OCI-LY3 (cell line): ENCODE results near the gene SLC22A24.

ENCODE experiments used
- H2AFZ ChIP-seq: fragments of 200-600, 300-600 bp; shearing (Covaris generic); 2 replicates; pipeline ENCODE4 v1.6.0; 2014; ENCODE audit warnings: antibody characterized with exemption, low read depth, low read length
- H3K27ac ChIP-seq: fragments of 200-600, 300-600 bp; sonication (generic); 2 replicates; pipeline ENCODE4 v1.5.1; 2014; ENCODE audit warnings: mild to moderate bottlenecking, low read length, moderate library complexity, mixed read lengths
- H3K27me3 ChIP-seq: fragments of 200-600, 300-600 bp; sonication (generic); 2 replicates; pipeline ENCODE4 v1.6.1; 2014; ENCODE audit warnings: low read depth, low read length, mixed read lengths
- H3K36me3 ChIP-seq: fragments of 200-600, 300-600 bp; sonication (generic); replicated peaks from 2 replicates; pipeline ENCODE3; 2014; ENCODE audit warnings: low read depth, low read length, mixed read lengths
- H3K4me1 ChIP-seq: fragments of 300-600, 200-600 bp; sonication (generic); 2 replicates; pipeline ENCODE4 v1.6.1; 2014; ENCODE audit warnings: low read length, mixed read lengths
- H3K4me2 ChIP-seq: fragments of 200-600, 300-600 bp; sonication (generic); 2 replicates; pipeline ENCODE4 v1.6.1; 2014; ENCODE audit warnings: low read length, mixed read lengths
- H3K4me3 ChIP-seq: fragments of 300-600, 200-600 bp; sonication (generic); 2 replicates; pipeline ENCODE4 v1.5.1; 2014; ENCODE audit warnings: antibody characterized with exemption, mild to moderate bottlenecking, low read length, moderate library complexity
- H3K79me2 ChIP-seq: fragments of 300-600, 200-600 bp; shearing (Covaris generic); 2 replicates; pipeline ENCODE4 v1.6.1; 2014; ENCODE audit warnings: mild to moderate bottlenecking, low read length, mixed read lengths
- H3K9ac ChIP-seq: fragments of 300-600, 200-600 bp; shearing (Covaris generic); 2 replicates; pipeline ENCODE4 v1.6.0; 2014; ENCODE audit warnings: mild to moderate bottlenecking, low read length, moderate library complexity
- H3K9me3 ChIP-seq: fragments of 200-600, 300-600 bp; shearing (Covaris generic); 2 replicates; pipeline ENCODE4 v1.6.1; 2014; ENCODE audit warnings: low read length, mixed read lengths; ENCODE audit not compliant: insufficient read depth
- H4K20me1 ChIP-seq: fragments of 200-600, 300-600 bp; sonication (generic); 2 replicates; pipeline ENCODE4 v1.6.1; 2016; ENCODE audit warnings: low read length, mixed read lengths; ENCODE audit not compliant: insufficient read depth
- CTCF ChIP-seq: fragments of 200-600, 300-600 bp; sonication (generic); IDR thresholded peaks from 2 replicates; pipeline ENCODE4 v1.5.1; 2014; ENCODE audit warnings: antibody characterized with exemption, low read length, low read depth
- EZH2phosphoT487 ChIP-seq: fragments of 200-600 bp; shearing (Covaris generic); IDR thresholded peaks from 2 replicates; pipeline ENCODE4 v1.6.1; 2018; ENCODE audit warnings: antibody characterized with exemption, mixed run types, low read depth

SLC22A24 gene

GRCh38 chr11:63165706-63166310 is 21.8 kb upstream of the SLC22A24 start:
- Histone ChIP-seq H3K9ac (no peak overlapping the region), H3K79me2 (no peaks in the 10 kb centered on the region), H3K4me2 (no peak overlapping the region), H3K9me3 (no peaks in the 10 kb centered on the region), H3K36me3 (no peaks in the 10 kb centered on the region), H3K27ac (no peak overlapping the region), H3K4me1 (no peaks in the 10 kb centered on the region), H3K27me3 (peaks cover 26% of the 10 kb centered on the region), H4K20me1 (no peaks in the 10 kb centered on the region), H2AFZ (no peak overlapping the region), H3K4me3 (no peak overlapping the region)
- TF ChIP-seq EZH2phosphoT487: no peak
- no peak for TF ChIP-seq CTCF

GRCh38 chr11:63155794-63156193 is 11.8 kb upstream of the SLC22A24 start:
- no peaks in the 10 kb centered on the region for H3K4me1 ChIP-seq
- no peaks in the 10 kb centered on the region for H3K9me3 ChIP-seq
- no peak overlapping the region for H3K27ac ChIP-seq
- no peak overlapping the region for H3K4me2 ChIP-seq
- H3K79me2 ChIP-seq: no peaks in the 10 kb centered on the region
- peaks cover 16% of the 10 kb centered on the region; the same call in 1 of the 2 replicates for H3K27me3 ChIP-seq
- H3K4me3 ChIP-seq: no peak overlapping the region
- TF ChIP-seq EZH2phosphoT487 (no peak), CTCF (no peak)
- no peak overlapping the region for H2AFZ ChIP-seq
- H4K20me1 ChIP-seq: no peaks in the 10 kb centered on the region
- H3K36me3 ChIP-seq: no peaks in the 10 kb centered on the region
- H3K9ac ChIP-seq: no peak overlapping the region

- TF ChIP-seq EZH2phosphoT487 (no peak), CTCF (no peak)
- Histone ChIP-seq H3K27ac (no peak overlapping the region), H3K27me3 (peaks cover 30% of the 10 kb centered on the region), H2AFZ (no peak overlapping the region), H3K9me3 (no peaks in the 10 kb centered on the region), H3K9ac (no peak overlapping the region), H3K36me3 (no peaks in the 10 kb centered on the region), H3K4me1 (no peaks in the 10 kb centered on the region), H3K4me3 (no peak overlapping the region), H3K4me2 (no peak overlapping the region), H4K20me1 (no peaks in the 10 kb centered on the region), H3K79me2 (no peaks in the 10 kb centered on the region)
Measured at GRCh38 chr11:63146581-63146980, 2.6 kb upstream of the SLC22A24 start.

- H3K27me3 ChIP-seq: peaks cover 34% of the 10 kb centered on the region
- no peak overlapping the region for H3K27ac ChIP-seq
- H4K20me1 ChIP-seq: no peaks in the 10 kb centered on the region
- H3K4me2 ChIP-seq: no peak overlapping the region
- no peaks in the 10 kb centered on the region for H3K36me3 ChIP-seq
- no peak overlapping the region for H3K4me3 ChIP-seq
- H2AFZ ChIP-seq: no peak overlapping the region
- no peaks in the 10 kb centered on the region for H3K9me3 ChIP-seq
- H3K4me1 ChIP-seq: no peaks in the 10 kb centered on the region
- no peak overlapping the region for H3K9ac ChIP-seq
- TF ChIP-seq EZH2phosphoT487: no peak
- no peak for TF ChIP-seq CTCF
- no peaks in the 10 kb centered on the region for H3K79me2 ChIP-seq
Measured at GRCh38 chr11:63142459-63142858, 1.6 kb downstream of the SLC22A24 start.
